HG02852 (cell line): Measurements from ENCODE around the gene EEFSEC.

Experiments
- ATAC-seq: cut with Tn5 transposase; IDR thresholded peaks from one replicate; pipeline ENCODE4 v1.9.1; 2021; ENCODE audit warnings: mild to moderate bottlenecking, moderate library complexity; ENCODE audit not compliant: unreplicated experiment

EEFSEC gene

GRCh38 chr3:128180436-128180835 is 27.2 kb downstream of the EEFSEC start:
- ATAC-seq, result no peak

DNA sequence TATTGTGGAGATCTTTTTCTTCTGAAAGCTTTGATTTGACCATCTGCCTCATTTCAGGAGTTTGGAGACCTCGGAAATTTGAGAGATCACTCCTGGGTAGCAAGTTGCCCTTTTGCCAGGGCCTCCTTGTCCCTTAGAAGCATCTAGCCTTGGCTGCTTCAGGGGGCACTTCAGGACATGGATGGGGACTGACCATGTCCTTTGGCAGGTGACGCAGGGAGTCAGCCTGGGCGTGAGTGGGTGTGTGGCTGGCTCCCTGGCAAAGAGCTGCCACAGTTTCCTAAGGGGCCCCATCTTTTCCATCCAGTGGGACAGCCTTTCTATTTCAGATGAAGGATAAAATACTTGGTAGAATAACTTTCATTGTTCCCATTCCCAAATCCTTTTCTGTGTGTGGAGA is 27.6 kb downstream of the EEFSEC start:
- no peak for ATAC-seq

DNA sequence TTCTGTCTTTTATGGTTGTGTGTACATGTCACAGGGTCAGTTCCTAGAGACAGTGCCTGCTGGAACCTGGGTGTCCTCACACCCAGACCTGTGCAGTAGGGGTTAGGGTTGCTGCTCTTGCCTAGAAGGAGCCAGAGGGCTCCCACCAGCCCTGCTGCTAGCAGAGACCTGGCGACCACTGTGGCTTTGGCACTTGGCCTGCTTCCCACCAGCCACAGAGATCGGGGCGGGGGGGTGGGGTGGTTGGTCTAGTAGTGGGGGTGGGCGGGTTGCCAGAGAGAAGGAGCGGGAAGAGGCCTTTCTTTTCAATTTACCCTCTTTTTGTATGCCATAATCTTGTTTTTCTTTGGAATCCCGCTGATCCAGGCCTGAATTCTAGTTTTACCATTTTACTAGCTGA is 29.4 kb downstream of the EEFSEC start:
- ATAC-seq, result no peak

DNA sequence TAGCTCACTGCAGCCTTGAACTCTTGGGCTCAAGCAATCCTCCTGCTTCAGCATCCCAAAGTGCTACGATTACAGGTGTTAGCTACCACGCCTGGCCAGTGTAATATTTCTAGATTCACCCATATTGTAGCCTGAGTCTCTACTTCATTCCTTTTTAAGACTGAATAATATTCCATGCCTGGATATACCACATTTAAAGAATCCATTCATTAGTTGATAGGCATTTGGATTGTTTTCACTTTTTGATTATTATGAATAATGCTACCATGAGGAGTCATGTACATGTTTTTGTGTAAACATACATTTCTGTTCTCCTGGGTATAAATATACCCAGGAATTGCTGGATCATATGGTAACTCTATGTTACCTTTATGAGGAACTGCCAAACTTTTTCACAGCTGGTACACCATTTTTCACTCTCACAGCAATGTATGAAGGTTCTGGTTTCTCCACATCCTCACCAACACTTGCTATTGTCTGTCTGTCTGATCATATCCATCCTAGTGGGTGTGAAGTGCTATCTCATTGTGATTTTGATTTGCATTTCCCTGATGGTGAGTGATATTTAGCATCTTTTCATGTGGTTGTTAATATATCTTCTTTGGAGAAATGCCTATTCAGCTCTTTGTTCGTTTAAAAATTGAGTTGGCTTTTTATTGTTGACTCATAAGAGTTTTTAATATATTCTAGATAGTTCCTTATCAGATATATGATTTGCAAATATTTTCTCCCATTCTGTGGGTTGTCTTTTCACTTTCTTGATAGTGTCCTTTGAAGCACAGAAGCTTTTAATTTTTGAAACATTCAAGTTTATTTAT is 32.6 kb downstream of the EEFSEC start:
- no peak for ATAC-seq

DNA sequence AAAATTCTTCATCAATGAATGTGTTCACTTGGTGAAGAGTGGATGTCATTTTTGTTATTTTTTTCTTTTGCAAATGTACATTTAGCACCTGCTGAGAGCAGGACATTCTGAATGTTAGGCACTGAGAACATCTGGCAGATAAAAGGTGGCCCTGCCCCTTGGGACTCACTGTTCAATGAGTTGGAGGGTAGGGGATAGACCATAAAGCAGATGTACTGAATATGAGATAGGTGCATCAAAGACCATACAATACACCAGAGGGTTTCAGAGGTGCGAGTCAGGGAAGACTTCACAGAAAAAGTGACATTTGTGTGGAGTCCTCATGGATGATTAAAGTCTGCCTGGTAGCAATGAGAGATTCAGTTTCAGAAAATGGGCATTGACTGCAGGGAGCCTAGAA is 34.2 kb downstream of the EEFSEC start:
- no peak for ATAC-seq

DNA sequence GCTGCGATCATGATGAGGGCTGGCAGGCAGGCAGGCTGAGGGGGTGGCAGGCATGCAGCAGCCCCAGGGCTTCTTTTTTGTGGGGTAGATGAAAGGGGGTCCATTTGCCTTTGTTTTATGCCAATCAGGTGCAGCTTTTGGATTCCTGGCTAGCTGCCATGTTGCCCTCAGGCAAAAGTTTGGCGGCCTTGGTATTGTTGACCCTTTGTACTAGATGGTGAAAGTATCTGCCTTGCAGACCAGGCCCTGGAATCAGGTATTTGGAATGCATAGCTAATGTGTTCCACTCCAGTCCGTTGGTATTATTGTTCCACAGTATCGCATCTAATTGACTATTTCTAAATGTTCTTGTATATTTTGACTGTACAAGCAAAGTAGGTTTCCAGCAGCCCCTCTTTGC is 35.0 kb downstream of the EEFSEC start:
- ATAC-seq, result no peak

- no peak for ATAC-seq
These were observed 35.7 kb downstream of the EEFSEC start for GRCh38 chr3:128188956-128189355.

DNA sequence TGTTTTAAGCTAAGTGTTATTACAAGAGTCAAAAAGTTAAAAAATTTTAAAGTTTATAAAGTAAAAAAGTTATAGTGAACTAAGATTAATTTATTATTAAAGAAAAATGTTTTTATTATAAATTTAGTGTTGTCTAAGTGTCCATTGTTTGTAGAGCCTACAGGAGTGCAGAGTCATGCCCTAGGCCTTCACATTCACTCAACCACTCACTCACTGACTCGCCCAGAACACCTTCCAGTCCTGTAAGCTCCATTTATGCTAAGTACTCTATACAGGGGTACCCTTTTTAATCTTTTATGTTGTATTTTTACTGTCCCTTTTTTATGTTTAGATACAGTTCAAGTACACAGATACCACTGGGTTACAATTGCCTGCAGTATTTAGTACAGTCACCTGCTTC is 37.2 kb downstream of the EEFSEC start:
- no peak for ATAC-seq

GRCh38 chr3:128192131-128192530 is 38.9 kb downstream of the EEFSEC start:
- no peak for ATAC-seq

- ATAC-seq, result no peak
These were observed 39.9 kb downstream of the EEFSEC start for GRCh38 chr3:128193168-128193567.

DNA sequence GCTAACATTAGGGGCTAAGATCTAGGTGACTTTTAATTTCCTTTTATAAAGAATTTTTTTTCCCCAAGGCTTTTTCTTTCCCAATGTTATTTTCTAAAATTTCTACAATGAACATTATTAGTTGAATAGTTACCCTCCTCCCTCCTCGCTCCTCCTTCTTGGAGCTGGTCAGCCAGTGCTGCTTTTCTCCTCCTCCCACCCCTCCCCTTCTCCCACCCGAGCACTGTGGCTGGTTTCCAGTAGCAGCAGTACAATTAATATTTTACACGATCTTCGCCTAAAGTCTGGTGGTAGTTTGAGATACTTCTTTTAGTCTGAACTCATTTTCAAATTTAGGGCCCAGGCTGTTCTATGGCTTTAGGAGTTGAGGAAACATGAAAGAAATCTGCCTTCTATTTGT is 41.6 kb downstream of the EEFSEC start:
- no peak for ATAC-seq

- no peak for ATAC-seq
These were observed 42.1 kb downstream of the EEFSEC start for GRCh38 chr3:128195369-128195768.

DNA sequence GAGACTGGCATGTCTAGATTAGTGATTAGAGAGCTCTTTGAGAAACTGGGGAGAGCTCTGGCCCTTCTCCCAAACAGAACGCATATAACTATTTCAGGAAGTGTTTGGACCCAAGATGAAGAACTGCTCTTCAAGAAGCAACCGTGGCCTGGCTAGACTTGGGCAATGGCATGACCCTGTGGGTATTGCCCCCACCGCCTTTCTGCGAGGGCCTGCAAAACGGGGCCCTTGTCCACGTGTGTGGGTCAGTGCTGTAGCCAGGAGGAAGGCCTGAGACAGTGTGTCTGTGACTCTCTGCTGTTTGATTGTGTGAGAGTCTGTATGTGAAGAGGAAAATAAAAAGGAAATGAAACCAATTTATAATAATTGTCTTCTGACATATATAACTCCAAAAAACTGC is 42.5 kb downstream of the EEFSEC start:
- no peak for ATAC-seq

DNA sequence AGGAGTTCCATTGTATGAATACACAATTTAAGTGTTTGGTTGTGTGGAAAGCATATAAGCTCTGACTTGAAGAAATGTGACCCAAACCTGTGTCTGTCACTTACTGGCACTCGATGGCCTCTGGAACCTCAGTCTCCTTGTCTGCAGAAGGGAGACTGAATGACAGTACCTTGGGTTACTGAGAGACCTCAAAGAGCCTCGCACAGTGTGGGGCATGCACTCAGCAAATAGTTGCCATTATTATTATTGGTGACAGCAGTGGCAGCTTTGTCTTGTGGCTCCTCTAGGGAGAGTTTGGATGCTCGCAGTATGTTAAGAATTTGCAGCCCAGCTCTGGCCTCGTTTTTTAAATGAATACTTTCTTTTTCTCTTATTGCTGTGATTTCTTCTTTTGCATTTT is 43.4 kb downstream of the EEFSEC start:
- no peak for ATAC-seq

- ATAC-seq, result no peak
These were observed 44.6 kb downstream of the EEFSEC start for GRCh38 chr3:128197855-128198254.

GRCh38 chr3:128198313-128198712 is 45.0 kb downstream of the EEFSEC start:
- ATAC-seq, result no peak

DNA sequence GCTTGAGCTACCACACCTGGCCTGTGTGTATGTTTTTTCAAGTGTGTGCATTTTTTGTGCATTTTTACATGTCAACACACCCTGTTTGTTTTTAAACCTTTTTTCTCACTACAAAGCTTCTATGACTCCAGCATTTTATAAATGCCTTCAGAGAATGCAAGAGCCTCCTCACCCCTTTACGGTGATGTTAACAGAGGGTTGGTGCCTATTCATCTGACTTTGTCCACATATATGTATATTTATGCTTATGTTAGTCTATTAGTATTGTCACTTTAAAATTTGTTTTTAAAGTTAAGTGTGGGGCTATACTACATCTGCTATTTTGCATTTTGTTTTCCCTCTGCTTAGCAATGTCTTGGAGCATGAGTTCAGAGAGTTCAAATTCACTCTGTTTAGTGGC is 45.8 kb downstream of the EEFSEC start:
- no peak for ATAC-seq

GRCh38 chr3:128201158-128201755 is 48.0 kb downstream of the EEFSEC start:
- ATAC-seq, result no peak

- ATAC-seq, result no peak
These were observed 49.9 kb downstream of the EEFSEC start for GRCh38 chr3:128203169-128203568.

DNA sequence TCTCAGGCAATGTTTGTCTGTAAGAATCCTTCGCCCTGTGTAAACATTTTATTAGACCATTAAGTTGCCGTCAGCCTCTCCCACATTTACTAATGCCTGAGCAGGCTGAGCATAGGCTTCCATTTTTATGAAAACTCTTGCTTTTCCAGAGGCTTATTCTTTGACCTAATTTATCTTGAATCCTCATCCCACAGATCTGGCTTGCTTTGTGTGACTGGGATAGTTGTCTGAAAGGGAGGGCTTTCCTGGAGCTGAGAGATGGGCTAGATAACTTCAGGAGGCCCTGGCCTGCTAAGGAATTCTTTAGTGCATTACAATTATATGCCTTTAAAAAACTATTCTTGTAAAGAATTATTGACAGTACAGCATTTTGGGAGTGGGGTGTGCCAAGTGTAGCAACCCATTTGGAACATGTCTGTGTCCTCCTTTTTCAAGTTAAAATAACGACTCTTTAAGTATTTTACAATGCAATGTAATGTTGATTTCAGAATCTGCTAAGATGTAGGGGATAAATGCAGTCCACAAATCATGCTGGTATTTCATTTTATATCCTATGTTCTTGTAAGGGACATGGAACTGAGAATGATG is 52.4 kb downstream of the EEFSEC start:
- no peak for ATAC-seq

GRCh38 chr3:128207951-128208350 is 54.7 kb downstream of the EEFSEC start:
- ATAC-seq, result no peak

- ATAC-seq, result no peak
These were observed 57.4 kb downstream of the EEFSEC start for GRCh38 chr3:128210711-128211110.
